Renal pelvis (tissue), 3 donors: Measurements from ENCODE around the gene FTO. TPM values are rescaled to one million over a fixed set of nuclear protein-coding genes. Genes with fewer than 3 reads are reported as not detected.

Source experiments
- polyA plus RNA-seq, 3 donors: library from polyadenylated mRNA; unstranded; fragments of 120-200 nt; gene quantifications; one replicate each; pipeline ENCODE4 v1.2.1, GENCODE V29; 2013; ENCODE audit not compliant: insufficient read length in 3 of 3

FTO gene
- polyA plus RNA-seq, 3 donors: 82.7 to 94.4 (median 84.9) TPM

Other genes with a start within 250 kb of the FTO start
- gene AKTIP, start 200.9 kb upstream of the FTO start, polyA plus RNA-seq: 10 to 100 TPM; 40.1 to 50.7 (median 49.9) TPM
- 10 to 100 TPM; 14.4 to 20.5 (median 18.9) TPM for gene RPGRIP1L, start 297 bp upstream of the FTO start, polyA plus RNA-seq